Measurements from ENCODE around the gene TELO2. TPM values are rescaled to one million over a fixed set of nuclear protein-coding genes. Genes with fewer than 3 reads are reported as not detected.

TELO2 gene
- total RNA-seq, 1 donor from 2014 or later = 74.8 TPM

- Mint-ChIP-seq H3K27me3 (ENCODE audit: low read depth) (no peaks in the 10 kb centered on the region), H3K4me1 (ENCODE audit: low read depth) (peaks cover 10% of the 10 kb centered on the region), H3K4me3 (ENCODE audit: low read depth) (no peak overlapping the region), H3K27ac (peak overlapping the region; percentile 33), H3K9me3 (no peaks in the 10 kb centered on the region), H3K36me3 (ENCODE audit: low read depth) (peaks cover under 1% of the 10 kb centered on the region)
- intact Hi-C loops (cut with micrococcal nuclease) = loop anchor here (5.0 kb wide), 1 partner anchor 51 kb away; no protein-coding TSS in a partner anchor
- no peak for DNase-seq (ENCODE audit: low spot score)
Measured at GRCh38 chr16:1491327-1491726, 1.8 kb upstream of the TELO2 start.

DNA sequence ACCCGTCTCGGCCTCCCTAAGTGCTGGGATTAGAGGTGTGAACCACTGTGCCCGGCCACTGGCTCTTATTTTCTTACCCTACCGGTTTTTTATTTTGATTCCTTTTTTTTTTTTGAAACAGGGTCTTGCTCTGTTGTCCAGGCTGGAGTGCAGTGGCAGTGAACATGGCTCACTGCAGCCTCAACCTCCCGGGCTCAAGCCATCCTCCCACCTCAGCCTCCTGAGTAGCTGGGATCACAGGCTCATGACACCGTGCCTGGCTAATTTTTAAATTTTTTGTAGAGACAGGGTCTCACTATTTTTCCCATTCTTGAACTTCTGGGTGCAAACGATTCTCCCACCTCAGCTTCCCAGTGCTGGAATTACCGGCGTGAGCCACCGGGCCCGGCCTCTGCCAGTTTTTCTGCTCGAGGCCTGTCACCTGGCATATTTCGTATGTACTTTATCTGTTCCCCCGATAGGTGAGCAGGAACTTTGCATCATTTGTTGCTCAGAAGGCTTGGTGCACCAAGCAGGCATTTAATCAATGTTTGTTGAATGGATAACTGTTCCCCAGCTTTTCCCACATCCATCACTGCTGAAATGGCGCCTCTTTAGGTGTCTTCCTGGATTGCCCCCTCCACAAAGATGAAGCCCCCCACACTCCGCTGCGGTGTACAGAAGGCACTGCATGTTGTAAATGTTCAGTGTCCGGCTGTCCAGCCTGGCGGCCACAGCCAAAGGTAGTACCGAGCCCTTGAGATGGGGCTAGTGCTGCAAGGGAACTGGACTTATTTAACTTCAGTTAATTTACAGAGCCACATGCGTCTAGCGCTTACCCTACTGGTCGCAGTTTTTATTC lies 858 bp upstream of the TELO2 start:
- no peaks in the 10 kb centered on the region for H3K9me3 Mint-ChIP-seq
- H3K27ac Mint-ChIP-seq = peak overlapping the region; percentile 98
- H3K4me3 Mint-ChIP-seq (ENCODE audit: low read depth) = peak overlapping the region; percentile 90
- peaks cover 6% of the 10 kb centered on the region for H3K36me3 Mint-ChIP-seq (ENCODE audit: low read depth)
- DNase-seq (ENCODE audit: low spot score) = no peak
- intact Hi-C loops (cut with micrococcal nuclease) = loop anchor here (2.0 to 5.0 kb wide), 3 partner anchors 18 to 72 kb away; partner anchors contain the start of genes CLCN7 and UQCC4
- H3K4me1 Mint-ChIP-seq (ENCODE audit: low read depth) = peaks cover 10% of the 10 kb centered on the region
- H3K27me3 Mint-ChIP-seq (ENCODE audit: low read depth) = no peaks in the 10 kb centered on the region

GRCh38 chr16:1493746-1494094 lies 560 bp downstream of the TELO2 start:
- no peaks in the 10 kb centered on the region for H3K27me3 Mint-ChIP-seq (ENCODE audit: low read depth)
- H3K27ac Mint-ChIP-seq = peak overlapping the region; percentile 65
- intact Hi-C loops (cut with micrococcal nuclease) = loop anchor here (2.0 to 5.0 kb wide), 3 partner anchors 19 to 73 kb away; partner anchors contain the start of genes CLCN7 and UQCC4
- H3K36me3 Mint-ChIP-seq (ENCODE audit: low read depth) = peaks cover 13% of the 10 kb centered on the region
- H3K9me3 Mint-ChIP-seq = no peaks in the 10 kb centered on the region
- H3K4me3 Mint-ChIP-seq (ENCODE audit: low read depth) = peak overlapping the region; percentile 87
- no peak for DNase-seq (ENCODE audit: low spot score)
- H3K4me1 Mint-ChIP-seq (ENCODE audit: low read depth) = peaks cover 10% of the 10 kb centered on the region

GRCh38 chr16:1494129-1494640 lies 1.0 kb downstream of the TELO2 start:
- Mint-ChIP-seq H3K4me1 (ENCODE audit: low read depth) (peaks cover 10% of the 10 kb centered on the region), H3K36me3 (ENCODE audit: low read depth) (peaks cover 13% of the 10 kb centered on the region), H3K4me3 (ENCODE audit: low read depth) (peak overlapping the region; percentile 87), H3K27ac (no peak overlapping the region), H3K9me3 (no peaks in the 10 kb centered on the region), H3K27me3 (ENCODE audit: low read depth) (no peaks in the 10 kb centered on the region)
- intact Hi-C loops (cut with micrococcal nuclease) = loop anchor here (5.0 kb wide), 1 partner anchor 48 kb away; no protein-coding TSS in a partner anchor
- no peak for DNase-seq (ENCODE audit: low spot score)

DNA sequence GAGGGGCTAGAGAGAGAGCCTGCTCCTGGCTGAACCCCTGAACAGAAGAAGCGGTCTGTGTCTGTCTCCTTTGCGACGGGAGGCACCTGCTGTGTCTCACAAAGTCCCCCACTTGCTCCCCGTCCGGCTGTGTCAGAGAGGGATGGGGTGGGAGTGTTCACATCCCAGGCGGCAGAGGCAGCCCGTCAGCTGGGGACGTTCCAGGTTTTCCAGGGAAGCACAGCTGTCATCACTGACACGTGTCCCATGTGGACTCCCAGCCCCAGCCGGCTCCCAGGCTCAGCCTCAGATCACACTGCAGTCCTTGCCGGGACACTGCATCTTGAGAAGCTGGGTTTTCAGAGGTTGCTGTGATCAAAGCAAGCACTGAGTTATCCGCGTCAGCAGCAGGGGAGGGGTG lies 1.6 kb downstream of the TELO2 start:
- no peaks in the 10 kb centered on the region for H3K27me3 Mint-ChIP-seq (ENCODE audit: low read depth)
- peak overlapping the region; percentile 87 for H3K4me3 Mint-ChIP-seq (ENCODE audit: low read depth)
- DNase-seq (ENCODE audit: low spot score) = no peak
- no peaks in the 10 kb centered on the region for H3K9me3 Mint-ChIP-seq
- H3K4me1 Mint-ChIP-seq (ENCODE audit: low read depth) = peaks cover 10% of the 10 kb centered on the region
- no peak overlapping the region for H3K27ac Mint-ChIP-seq
- peaks cover 13% of the 10 kb centered on the region for H3K36me3 Mint-ChIP-seq (ENCODE audit: low read depth)
- intact Hi-C loops (cut with micrococcal nuclease) = loop anchor here (5.0 kb wide), 1 partner anchor 48 kb away; no protein-coding TSS in a partner anchor

DNA sequence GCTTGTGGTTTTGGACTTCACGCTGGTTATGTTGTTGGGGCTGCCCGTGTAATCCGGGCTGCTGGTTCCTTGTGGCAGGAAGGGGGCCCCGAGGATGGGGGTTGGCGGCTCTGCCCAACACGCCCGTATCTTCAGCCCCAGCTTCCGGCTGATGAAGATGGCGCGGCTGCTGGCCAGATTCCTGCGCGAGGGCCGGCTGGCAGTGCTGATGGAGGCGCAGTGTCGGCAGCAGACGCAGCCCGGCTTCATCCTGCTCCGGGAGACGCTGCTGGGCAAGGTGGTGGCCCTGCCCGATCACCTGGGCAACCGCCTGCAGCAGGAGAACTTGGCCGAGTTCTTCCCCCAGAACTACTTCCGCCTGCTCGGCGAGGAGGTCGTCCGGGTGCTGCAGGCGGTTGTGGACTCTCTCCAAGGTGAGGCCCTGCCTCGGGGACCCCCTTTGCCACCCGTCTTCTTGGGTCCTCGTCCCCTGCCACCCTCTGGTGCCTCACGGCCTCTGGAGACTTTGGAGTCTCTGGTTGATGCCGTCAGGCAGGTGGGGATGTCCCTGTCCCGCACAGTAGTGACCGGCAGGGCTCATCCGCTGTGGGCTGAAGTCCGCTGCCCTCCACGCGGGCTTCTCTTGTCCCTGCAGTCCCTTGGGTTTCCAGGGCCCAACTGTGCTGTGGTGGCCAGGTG lies 2.2 kb downstream of the TELO2 start:
- intact Hi-C loops (cut with micrococcal nuclease) = no loop called here
- Mint-ChIP-seq H3K4me1 (ENCODE audit: low read depth) (peaks cover 10% of the 10 kb centered on the region), H3K27ac (no peak overlapping the region), H3K27me3 (ENCODE audit: low read depth) (no peaks in the 10 kb centered on the region), H3K4me3 (ENCODE audit: low read depth) (peak overlapping the region; percentile 39), H3K36me3 (ENCODE audit: low read depth) (peaks cover 13% of the 10 kb centered on the region), H3K9me3 (no peaks in the 10 kb centered on the region)
- no peak for DNase-seq (ENCODE audit: low spot score)

DNA sequence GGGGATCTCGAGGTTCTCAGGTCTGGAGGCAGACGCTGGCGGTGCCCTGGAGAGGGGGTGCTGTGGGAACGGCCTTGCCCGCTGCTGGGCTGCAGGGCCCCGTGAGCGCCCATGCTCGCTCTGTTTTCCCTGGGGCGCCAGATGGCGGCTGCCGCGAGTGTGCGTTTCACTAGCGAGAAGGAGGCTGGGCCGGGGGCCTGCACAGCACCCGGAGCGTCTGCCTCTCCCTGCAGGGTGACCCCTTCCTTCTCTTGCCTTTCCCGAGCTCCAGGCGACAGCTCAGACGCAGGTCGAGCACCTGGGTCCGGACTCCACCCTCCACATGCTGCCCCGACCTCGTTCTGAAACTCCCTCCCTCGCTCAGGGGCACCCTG lies 2.7 kb downstream of the TELO2 start:
- Mint-ChIP-seq H3K9me3 (no peaks in the 10 kb centered on the region), H3K36me3 (ENCODE audit: low read depth) (peaks cover 13% of the 10 kb centered on the region), H3K27ac (no peak overlapping the region), H3K4me3 (ENCODE audit: low read depth) (peak overlapping the region; percentile 1), H3K4me1 (ENCODE audit: low read depth) (peaks cover 10% of the 10 kb centered on the region), H3K27me3 (ENCODE audit: low read depth) (no peaks in the 10 kb centered on the region)
- no peak for DNase-seq (ENCODE audit: low spot score)
- intact Hi-C loops (cut with micrococcal nuclease) = no loop called here

GRCh38 chr16:1496464-1496863 lies 3.3 kb downstream of the TELO2 start:
- intact Hi-C loops (cut with micrococcal nuclease) = no loop called here
- DNase-seq (ENCODE audit: low spot score) = no peak
- H3K4me1 Mint-ChIP-seq (ENCODE audit: low read depth) = peaks cover 10% of the 10 kb centered on the region
- H3K27ac Mint-ChIP-seq = no peak overlapping the region
- no peaks in the 10 kb centered on the region for H3K27me3 Mint-ChIP-seq (ENCODE audit: low read depth)
- H3K36me3 Mint-ChIP-seq (ENCODE audit: low read depth) = peaks cover 14% of the 10 kb centered on the region
- peak overlapping the region; percentile 5 for H3K4me3 Mint-ChIP-seq (ENCODE audit: low read depth)
- H3K9me3 Mint-ChIP-seq = no peaks in the 10 kb centered on the region

- no peak for DNase-seq (ENCODE audit: low spot score)
- no peaks in the 10 kb centered on the region for H3K27me3 Mint-ChIP-seq (ENCODE audit: low read depth)
- intact Hi-C loops (cut with micrococcal nuclease) = no loop called here
- no peak overlapping the region for H3K27ac Mint-ChIP-seq
- H3K4me1 Mint-ChIP-seq (ENCODE audit: low read depth) = peaks cover 10% of the 10 kb centered on the region
- peaks cover 19% of the 10 kb centered on the region for H3K36me3 Mint-ChIP-seq (ENCODE audit: low read depth)
- no peaks in the 10 kb centered on the region for H3K9me3 Mint-ChIP-seq
- H3K4me3 Mint-ChIP-seq (ENCODE audit: low read depth) = no peak overlapping the region
Measured at GRCh38 chr16:1497014-1497598, 3.9 kb downstream of the TELO2 start.

GRCh38 chr16:1498899-1499676 lies 5.9 kb downstream of the TELO2 start:
- intact Hi-C loops (cut with micrococcal nuclease) = no loop called here
- Mint-ChIP-seq H3K9me3 (no peaks in the 10 kb centered on the region), H3K4me1 (ENCODE audit: low read depth) (peaks cover 2% of the 10 kb centered on the region), H3K27me3 (ENCODE audit: low read depth) (no peaks in the 10 kb centered on the region), H3K4me3 (ENCODE audit: low read depth) (no peak overlapping the region), H3K36me3 (ENCODE audit: low read depth) (peaks cover 28% of the 10 kb centered on the region), H3K27ac (no peak overlapping the region)
- no peak for DNase-seq (ENCODE audit: low spot score)

- H3K36me3 Mint-ChIP-seq (ENCODE audit: low read depth) = peaks cover 28% of the 10 kb centered on the region
- no peak for DNase-seq (ENCODE audit: low spot score)
- no peaks in the 10 kb centered on the region for H3K9me3 Mint-ChIP-seq
- intact Hi-C loops (cut with micrococcal nuclease) = no loop called here
- no peak overlapping the region for H3K4me3 Mint-ChIP-seq (ENCODE audit: low read depth)
- H3K27me3 Mint-ChIP-seq (ENCODE audit: low read depth) = no peaks in the 10 kb centered on the region
- H3K4me1 Mint-ChIP-seq (ENCODE audit: low read depth) = no peaks in the 10 kb centered on the region
- no peak overlapping the region for H3K27ac Mint-ChIP-seq
Measured at GRCh38 chr16:1499756-1500464, 6.8 kb downstream of the TELO2 start.

Data from activated T-helper 2 cell treated with anti-CD3 and anti-CD28 coated beads, Interferon-gamma antibody, Interleukin-2, Interleukin-4, amounts not matched to agents 10 μg/mL and 5 μg/mL and 100 μg/mL, durations not matched to agents 14 hours and 24 hours and 36 hours (primary cell).